Large intestine (tissue), 3 donors: ENCODE measurements around the gene MSH5. TPM values are rescaled to one million over a fixed set of nuclear protein-coding genes. Genes with fewer than 3 reads are reported as not detected.
A peak's percentile ranks its signal among the peaks of the same experiment; 100 is the strongest.
"Not testable (repeated sequence)": the region's sequence is repeated elsewhere in the genome, so short reads cannot be mapped to it uniquely, and the experiment has no call there.

Experiments
- DNase-seq, 2 donors: peaks; one replicate each; pipeline versions ENCODE4 v3.0.0 to v3.0.0-alpha.2; 2013
- H3K27ac ChIP-seq: one replicate; pipeline ENCODE4 v1.5.1; 2013; ENCODE audit warnings: low read length
- H3K27me3 ChIP-seq: 2 replicates; pipeline ENCODE4 v1.6.1; 2013; ENCODE audit warnings: low read length; ENCODE audit not compliant: control insufficient read depth, insufficient read depth
- H3K36me3 ChIP-seq: 2 replicates; pipeline ENCODE4 v1.6.1; 2013; ENCODE audit warnings: low read length; ENCODE audit not compliant: control insufficient read depth, insufficient read depth
- H3K4me1 ChIP-seq: one replicate; pipeline ENCODE4 v1.6.1; 2013; ENCODE audit warnings: low read length; ENCODE audit not compliant: control insufficient read depth, insufficient read depth
- H3K4me3 ChIP-seq: one replicate; pipeline ENCODE4 v1.5.1; 2013; ENCODE audit warnings: low read length
- H3K9me3 ChIP-seq: one replicate; pipeline ENCODE4 v1.6.1; 2013; ENCODE audit warnings: mild to moderate bottlenecking, low read depth, low read length, moderate library complexity; ENCODE audit not compliant: control insufficient read depth
- WGBS: methylation state at CpG from one replicate; pipeline ENCODE4 v1.1.5; 2013; ENCODE audit warnings: low lambda C conversion rate; ENCODE audit not compliant: insufficient coverage; 5-methylcytosine and 5-hydroxymethylcytosine counted together
- polyA plus RNA-seq: library from polyadenylated mRNA; unstranded; fragments of 120-200 nt; gene quantifications from one replicate; pipeline ENCODE4 v1.2.1, GENCODE V29; 2013

Gene MSH5
- polyA plus RNA-seq, 1 donor = 51.0 TPM

DNA sequence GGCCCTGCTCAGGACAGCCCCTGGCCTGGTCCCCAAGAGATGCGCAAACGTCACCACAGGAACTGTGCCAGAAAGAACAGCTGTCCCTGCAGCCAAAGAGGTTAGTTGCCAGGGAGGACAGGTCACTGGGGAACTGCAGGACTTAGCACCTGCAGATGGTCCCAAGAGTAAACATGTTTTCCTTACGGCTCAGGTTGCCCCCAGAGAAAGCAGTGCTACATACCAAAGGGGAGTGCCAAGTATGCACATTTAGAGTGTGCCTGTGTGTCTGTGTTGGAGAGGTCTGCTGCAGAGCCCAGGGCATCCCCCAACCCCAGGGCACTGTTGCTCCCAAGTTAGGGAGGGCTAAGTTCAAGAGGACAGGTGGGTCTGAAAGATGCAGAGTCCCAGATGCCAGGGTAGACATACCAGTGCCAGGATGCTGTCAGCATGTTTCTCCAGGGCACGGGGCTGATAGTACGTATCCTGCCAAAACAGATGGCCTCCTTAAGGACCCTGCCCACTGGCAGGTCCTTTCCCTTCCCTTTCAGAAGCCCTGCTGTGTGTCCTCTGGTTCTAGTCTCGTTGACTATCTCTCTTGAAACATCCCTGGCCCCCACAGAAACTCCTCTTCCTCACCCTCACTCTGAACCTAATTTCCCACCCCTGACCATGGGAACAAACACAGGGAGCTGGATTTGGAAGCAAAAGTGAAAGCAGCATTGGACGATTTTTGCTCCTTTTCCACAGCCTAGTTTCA lies 38.0 kb upstream of the MSH5 start:
- Histone ChIP-seq H3K4me3 (peak overlapping the region; percentile 81), H3K27ac (peak overlapping the region; percentile 94), H3K36me3 (peaks cover 21% of the 10 kb centered on the region), H3K4me1 (peaks cover 15% of the 10 kb centered on the region), H3K9me3 (no peaks in the 10 kb centered on the region), H3K27me3 (no peaks in the 10 kb centered on the region)
- DNase-seq = peak in 1 of 2 donors; percentile 49
- WGBS = 0% methylated on average over 1 of the region's 7 CpGs

GRCh38 chr6:31702405-31702818 lies 37.4 kb upstream of the MSH5 start:
- peaks cover 17% of the 10 kb centered on the region for H3K36me3 ChIP-seq
- no peak for DNase-seq
- no peaks in the 10 kb centered on the region for H3K27me3 ChIP-seq
- WGBS = 0% methylated on average over 4 of the region's 10 CpGs
- no peaks in the 10 kb centered on the region for H3K9me3 ChIP-seq
- peak overlapping the region; percentile 94 for H3K27ac ChIP-seq
- peaks cover 15% of the 10 kb centered on the region for H3K4me1 ChIP-seq
- peak overlapping the region; percentile 81 for H3K4me3 ChIP-seq

DNA sequence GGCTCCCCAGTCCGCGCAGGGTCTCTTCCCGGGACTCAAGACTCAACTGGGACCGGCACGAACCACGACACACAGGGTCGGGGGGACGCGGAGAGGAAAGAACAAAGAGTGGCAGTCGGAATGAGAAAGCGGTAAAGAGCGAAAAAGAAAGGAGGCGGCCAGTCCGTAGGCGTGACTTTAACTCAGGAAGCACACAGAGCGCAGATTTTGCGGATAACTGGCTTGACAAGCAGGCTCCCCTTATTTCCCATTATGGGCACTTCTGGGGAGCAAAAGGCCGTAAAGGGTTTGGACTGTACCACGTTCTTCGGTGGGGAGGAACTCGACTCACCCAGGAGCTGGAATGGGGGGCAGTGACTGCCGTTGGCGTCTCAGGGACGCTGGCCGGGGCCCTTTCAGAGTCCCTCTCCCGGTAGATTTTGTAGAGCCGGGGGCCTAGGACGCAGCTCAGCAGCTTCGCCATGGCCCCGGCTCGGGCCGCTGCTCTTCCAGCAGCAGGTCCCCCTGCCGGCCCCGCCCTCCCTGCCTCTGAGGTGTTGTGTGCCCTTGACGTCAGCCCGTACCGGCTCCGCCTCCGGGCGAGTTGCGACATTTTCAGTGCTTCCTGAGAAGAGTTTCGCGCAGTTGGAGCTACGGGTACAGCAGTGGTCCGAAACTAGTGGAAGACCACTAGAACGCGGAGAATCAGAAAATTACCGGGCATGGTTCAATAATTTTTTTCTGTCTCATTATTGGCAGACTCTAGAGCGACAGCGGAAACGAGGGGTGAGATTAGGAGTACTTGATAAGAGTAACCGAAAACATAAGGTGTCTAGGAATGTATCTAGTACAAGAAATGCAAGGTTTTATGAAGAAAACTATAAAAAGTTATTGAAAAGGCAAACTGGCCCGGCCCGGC lies 36.7 kb upstream of the MSH5 start, which contains the start of gene ABHD16A:
Gene ABHD16A, minus strand, starts transcription at position 506 of the 898 bp plus-strand sequence. Its CDS starts 43 bp downstream, at position 463.
- WGBS = 17% methylated on average over 4 of the region's 54 CpGs
- H3K36me3 ChIP-seq = peaks cover 13% of the 10 kb centered on the region
- H3K27me3 ChIP-seq = no peaks in the 10 kb centered on the region
- peak within 1 kb of the TSS; percentile 94 for H3K27ac ChIP-seq
- H3K9me3 ChIP-seq = no peaks in the 10 kb centered on the region
- peaks cover 15% of the 10 kb centered on the region for H3K4me1 ChIP-seq
- H3K4me3 ChIP-seq = peak within 1 kb of the TSS; percentile 81
- peak; percentile 99 for DNase-seq

- no peak overlapping the region for H3K4me3 ChIP-seq
- no peak for DNase-seq
- WGBS = no CpG with 5 or more reads among the region's 6 CpGs
- H3K9me3 ChIP-seq = no peaks in the 10 kb centered on the region
- H3K27me3 ChIP-seq = no peaks in the 10 kb centered on the region
- peaks cover 12% of the 10 kb centered on the region for H3K4me1 ChIP-seq
- H3K27ac ChIP-seq = no peak overlapping the region
- H3K36me3 ChIP-seq = no peaks in the 10 kb centered on the region
These were observed 33.9 kb upstream of the MSH5 start for GRCh38 chr6:31705931-31706330.

DNA sequence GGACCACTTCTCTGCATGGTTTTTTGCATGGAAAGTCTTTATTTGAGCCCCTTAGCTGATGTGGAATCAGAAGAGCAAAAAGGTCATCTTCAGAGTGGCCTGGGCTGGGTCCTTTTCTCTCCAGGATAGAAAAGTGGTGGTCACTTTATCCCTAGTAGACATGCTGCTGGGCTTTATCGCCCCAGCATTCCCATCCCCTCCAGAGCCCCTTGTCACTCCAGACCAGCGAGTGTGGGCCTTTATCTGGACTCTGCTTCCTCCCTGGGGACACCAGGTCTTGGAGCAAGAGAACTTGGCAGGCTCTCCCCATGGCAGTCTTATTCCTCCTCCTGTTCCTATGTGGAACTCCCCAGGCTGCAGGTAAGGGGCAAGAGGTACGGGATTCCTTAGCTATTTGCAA lies 33.2 kb upstream of the MSH5 start, which contains the start of gene LY6G6F:
Gene LY6G6F, plus strand, starts transcription at position 268 of the 400 bp plus-strand sequence. Its CDS starts 41 bp downstream, at position 309.
- H3K27ac ChIP-seq = no peak within 1 kb of the TSS
- WGBS = no CpG with 5 or more reads among the region's 3 CpGs
- H3K4me1 ChIP-seq = peaks cover 6% of the 10 kb centered on the region
- H3K36me3 ChIP-seq = no peaks in the 10 kb centered on the region
- no peak for DNase-seq
- no peaks in the 10 kb centered on the region for H3K9me3 ChIP-seq
- H3K4me3 ChIP-seq = no peak within 1 kb of the TSS
- H3K27me3 ChIP-seq = no peaks in the 10 kb centered on the region

GRCh38 chr6:31707701-31708100 lies 32.1 kb upstream of the MSH5 start:
- no peaks in the 10 kb centered on the region for H3K36me3 ChIP-seq
- H3K27me3 ChIP-seq = no peaks in the 10 kb centered on the region
- H3K4me1 ChIP-seq = no peaks in the 10 kb centered on the region
- no CpG with 5 or more reads among the region's 10 CpGs for WGBS
- DNase-seq = no peak
- no peak overlapping the region for H3K27ac ChIP-seq
- H3K9me3 ChIP-seq = no peaks in the 10 kb centered on the region
- no peak overlapping the region for H3K4me3 ChIP-seq

- no peaks in the 10 kb centered on the region for H3K36me3 ChIP-seq
- peaks cover 2% of the 10 kb centered on the region for H3K4me1 ChIP-seq
- H3K9me3 ChIP-seq = no peaks in the 10 kb centered on the region
- no peak overlapping the region for H3K27ac ChIP-seq
- no peaks in the 10 kb centered on the region for H3K27me3 ChIP-seq
- 100% methylated on average over 1 of the region's 3 CpGs for WGBS
- H3K4me3 ChIP-seq = no peak overlapping the region
- no peak for DNase-seq
These were observed 31.6 kb upstream of the MSH5 start for GRCh38 chr6:31708224-31708623.

- not testable (repeated sequence) for H3K9me3 ChIP-seq, H3K27me3 ChIP-seq, DNase-seq, H3K36me3 ChIP-seq, H3K4me3 ChIP-seq, H3K27ac ChIP-seq
- peaks cover 11% of the 10 kb centered on the region for H3K4me1 ChIP-seq
- WGBS = no CpG with 5 or more reads among the region's 11 CpGs
These were observed 30.6 kb upstream of the MSH5 start for GRCh38 chr6:31709157-31709556.

- Histone ChIP-seq H3K4me1 (peaks cover 19% of the 10 kb centered on the region), H3K27me3 (no peaks in the 10 kb centered on the region), H3K36me3 (no peaks in the 10 kb centered on the region), H3K27ac (no peak overlapping the region), H3K9me3 (no peaks in the 10 kb centered on the region), H3K4me3 (no peak overlapping the region)
- peak in 1 of 2 donors; percentile 21 for DNase-seq
- 50% methylated on average over 1 of the region's 5 CpGs for WGBS
These were observed 29.1 kb upstream of the MSH5 start for GRCh38 chr6:31710523-31711219.

DNA sequence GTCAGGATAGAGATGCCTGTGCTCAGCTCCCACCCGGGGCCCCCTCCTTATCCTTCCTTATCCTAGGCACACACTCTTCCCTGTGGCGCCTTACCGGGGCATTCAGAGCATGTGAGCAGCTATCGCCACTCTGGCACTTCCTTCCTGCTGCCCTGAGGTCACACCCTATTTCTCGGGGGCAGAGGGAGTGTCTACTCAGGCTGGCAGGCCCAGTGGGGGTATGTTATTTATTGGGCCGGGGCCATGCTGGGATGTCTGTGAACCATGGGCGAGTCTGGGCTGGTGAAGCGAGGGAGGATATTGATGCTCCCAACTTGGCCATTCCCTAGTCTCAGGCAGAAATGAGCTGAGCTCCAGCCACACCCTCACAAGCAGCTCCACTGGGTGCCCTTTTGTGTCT lies 28.6 kb upstream of the MSH5 start:
- DNase-seq = peak in 1 of 2 donors; percentile 49
- WGBS = no CpG with 5 or more reads among the region's 8 CpGs
- H3K36me3 ChIP-seq = no peaks in the 10 kb centered on the region

More for the DNA sequence above, 28.6 kb upstream of the MSH5 start:
- Histone ChIP-seq H3K9me3 (no peaks in the 10 kb centered on the region), H3K27me3 (no peaks in the 10 kb centered on the region), H3K27ac (no peak overlapping the region), H3K4me1 (peaks cover 19% of the 10 kb centered on the region), H3K4me3 (no peak overlapping the region)
